ENCODE data around the gene WFIKKN1. TPM values are rescaled to one million over a fixed set of nuclear protein-coding genes. Genes with fewer than 3 reads are reported as not detected.

WFIKKN1 gene
- total and polyA plus RNA-seq, 2 of the 4 experiments (the other 2 are of a cell fraction), result 0.10 TPM; not detected in 1

- TF ChIP-seq USF2 (IDR thresholded peaks at IDR 0.05; ENCODE audit: low read depth, low read length) (no peak), MAFK (IDR thresholded peaks at IDR 0.05; ENCODE audit: low read depth, low read length) (no peak), NFE2L2 (IDR thresholded peaks at IDR 0.05; ENCODE audit: low read depth, low read length) (no peak)
Measured at GRCh38 chr16:649631-650030, 18.8 kb downstream of the WFIKKN1 start (continued).

GRCh38 chr16:651844-652243 is 21.1 kb downstream of the WFIKKN1 start:
- Histone ChIP-seq H2AK5ac (ENCODE audit: low read depth, low read length) (no peak overlapping the region), H3K56ac (ENCODE audit: extremely low read depth, insufficient read depth, low read length) (no peak overlapping the region), H4K8ac (ENCODE audit: low read depth in 2 of 2, low read length in 2 of 2) (no peak overlapping the region), H3K4me3 (ENCODE audit: insufficient read depth, low read depth, low read length) (no peak overlapping the region), H3K23ac (ENCODE audit: low read depth, low read length) (no peak overlapping the region), H2BK120ac (ENCODE audit: low read depth, low read length) (no peak overlapping the region), H2AFZ (replicated peaks; ENCODE audit: low read length, poor library complexity) (no peak overlapping the region), H2BK20ac (ENCODE audit: low read depth, low read length) (no peak overlapping the region), H4K5ac (ENCODE audit: low read depth, low read length) (no peak overlapping the region), H3K4me1 (ENCODE audit: control insufficient read depth, insufficient read depth, low read length) (peaks cover 12% of the 10 kb centered on the region), H3K4ac (ENCODE audit: low read depth, low read length) (no peak overlapping the region), H2BK5ac (ENCODE audit: low read depth, low read length, poor library complexity, severe bottlenecking) (no peak overlapping the region), H3K4me2 (ENCODE audit: low read depth, low read length) (no peak overlapping the region), H3K79me1 (ENCODE audit: low read depth in 1 of 2, low read length in 2 of 2) (peaks cover 10 to 31% of the 10 kb centered on the region in 2 experiments; a peak in 3 of 4 replicates), H2BK15ac (ENCODE audit: low read depth, low read length) (no peak overlapping the region), H3K9me1 (ENCODE audit: insufficient read depth, low read length) (peaks cover 12% of the 10 kb centered on the region; the same call in 1 of the 2 replicates), H4K91ac (ENCODE audit: insufficient read depth, low read depth, low read length) (no peak overlapping the region), H3K9ac (ENCODE audit: low read depth, low read length) (no peak overlapping the region), H4K20me1 (ENCODE audit: insufficient read depth, low read length) (no peaks in the 10 kb centered on the region), H3K9me3 (ENCODE audit: control insufficient read depth, insufficient read depth, low read length) (no peaks in the 10 kb centered on the region), H3K18ac (ENCODE audit: low read depth, low read length) (no peak overlapping the region), H3K27me3 (ENCODE audit: control insufficient read depth, insufficient read depth, low read length) (no peaks in the 10 kb centered on the region), H3K36me3 (ENCODE audit: control insufficient read depth, insufficient read depth, low read length) (peaks cover 3% of the 10 kb centered on the region; the same call in 1 of the 2 replicates), H2AK9ac (replicated peaks; ENCODE audit: low read depth, low read length, poor library complexity) (no peak overlapping the region), H3K27ac (ENCODE audit: insufficient read depth, low read length) (no peak overlapping the region), H3K14ac (replicated peaks; ENCODE audit: low read depth, low read length) (no peak overlapping the region)
- intact Hi-C loops (cut with micrococcal nuclease) (no loop called here), in situ Hi-C loops (cut with MboI; ENCODE audit: low sequenced_read_pairs) (no loop called here), dilution Hi-C loops (cut with HindIII; ENCODE audit: low sequenced_read_pairs, unreplicated experiment) (no loop called here)
- WGBS, 2 experiments (ENCODE audit: extremely low coverage in 2 of 2, insufficient read length in 1 of 2), result 87% methylated on average over 17 of the region's 22 CpGs; no CpG with 5 or more reads in 1 of the 2 experiments
- TF ChIP-seq POLR2A (IDR thresholded peaks at IDR 0.05; ENCODE audit: low read depth, low read length) (no peak), CTCF (conservative IDR thresholded peaks at IDR 0.05; ENCODE audit: low read depth, low read length) (no peak), RFX5 (IDR thresholded peaks at IDR 0.05; ENCODE audit: low read depth, low read length) (no peak), MAZ (IDR thresholded peaks at IDR 0.05; ENCODE audit: borderline replicate concordance, low read depth, low read length) (no peak)
- no TSS peak for BruUV-seq (replicated peaks)
- ATAC-seq (ENCODE audit: low read depth) (no peak), DNase-seq (no peak)
- ChIA-PET POLR2A (ENCODE audit: unreplicated experiment) (no interaction called here), CTCF (no interaction called here)
